Muscle layer of colon (tissue), 2 donors: Measurements from ENCODE around the gene CPEB3.

Experiments used
- H3K27ac ChIP-seq: one replicate; pipeline ENCODE4 v1.7.0; 2013; ENCODE audit warnings: low read depth, mild to moderate bottlenecking, low read length, moderate library complexity
- H3K27me3 ChIP-seq, 2 donors: one replicate each; pipeline ENCODE4 v1.7.0; 2013; ENCODE audit warnings: low read length in 2 of 2, mild to moderate bottlenecking in 2 of 2; ENCODE audit not compliant: insufficient read depth in 2 of 2, control insufficient read depth in 1 of 2
- H3K36me3 ChIP-seq: one replicate; pipeline ENCODE4 v1.7.0; 2013; ENCODE audit warnings: mild to moderate bottlenecking, low read length; ENCODE audit not compliant: insufficient read depth
- H3K4me1 ChIP-seq: one replicate; pipeline ENCODE4 v1.7.0; 2013; ENCODE audit warnings: mild to moderate bottlenecking, low read length; ENCODE audit not compliant: insufficient read depth
- H3K4me3 ChIP-seq, 2 donors: one replicate each; pipeline ENCODE4 v1.7.0; 2013; ENCODE audit warnings: low read length in 2 of 2, low read depth in 1 of 2, mild to moderate bottlenecking in 1 of 2, moderate library complexity in 1 of 2
- H3K9ac ChIP-seq: one replicate; pipeline ENCODE4 v1.7.0; 2013; ENCODE audit warnings: low read length
- H3K9me3 ChIP-seq: one replicate; pipeline ENCODE4 v1.7.0; 2013; ENCODE audit warnings: mild to moderate bottlenecking, low read length
- donor health status: abdominal sarcoma.
- donor health status: Adenocarcinoma of cecum.

Gene CPEB3

DNA sequence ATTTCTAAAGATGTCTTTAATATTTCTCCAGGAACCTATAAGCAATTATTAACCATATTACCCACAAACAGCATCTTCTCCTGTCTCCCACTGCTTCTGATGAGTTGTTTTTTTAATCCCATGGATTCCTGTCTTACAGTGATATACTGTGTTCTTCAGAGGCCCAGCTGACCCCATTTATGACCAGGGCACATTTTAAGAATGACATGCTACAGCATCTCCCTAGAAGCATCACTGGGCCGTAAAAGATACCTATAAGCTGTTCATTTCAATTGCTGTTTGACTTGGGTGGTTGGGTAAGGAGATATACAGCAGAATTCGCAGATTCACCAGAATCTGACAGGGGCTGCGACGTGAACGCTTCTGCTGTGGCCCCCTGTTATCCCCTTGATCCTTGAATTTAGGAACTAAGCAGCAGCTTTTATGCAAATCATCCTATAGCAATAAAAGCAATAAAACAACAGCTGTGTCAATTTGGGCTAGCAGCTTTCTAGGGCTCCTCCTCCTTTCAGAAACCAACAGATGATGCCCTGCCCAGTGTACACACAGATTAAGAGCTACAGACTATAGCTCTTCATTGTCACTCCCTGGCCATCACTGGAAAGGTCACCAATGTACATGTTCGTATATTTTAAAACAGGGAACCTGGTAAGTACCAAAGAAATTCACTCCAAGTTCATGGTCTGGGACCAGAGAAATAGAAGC lies 86.8 kb downstream of the CPEB3 start:
- Histone ChIP-seq H3K27ac (no peak overlapping the region), H3K36me3 (no peaks in the 10 kb centered on the region), H3K9me3 (no peaks in the 10 kb centered on the region), H3K27me3 (no peaks in the 10 kb centered on the region), H3K9ac (no peak overlapping the region), H3K4me3 (no peak overlapping the region), H3K4me1 (peaks cover 5% of the 10 kb centered on the region)

DNA sequence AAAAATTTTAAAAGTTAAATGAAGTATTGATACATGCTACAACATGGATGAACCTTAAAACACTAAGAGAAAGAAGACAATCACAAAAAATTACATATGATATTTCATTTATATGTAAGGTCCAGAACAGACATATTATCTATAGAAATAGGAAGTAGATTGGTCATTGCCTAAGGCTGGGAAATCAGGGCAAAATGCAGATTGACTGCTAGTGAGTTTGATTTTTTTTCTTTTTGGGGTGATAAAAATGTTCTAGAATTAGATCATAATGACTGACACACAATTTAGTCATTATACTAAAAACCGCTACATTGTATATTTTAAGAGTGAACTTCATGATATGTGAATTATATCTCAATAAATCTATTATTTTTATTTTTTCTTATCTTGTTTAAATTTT lies 88.3 kb downstream of the CPEB3 start:
- no peaks in the 10 kb centered on the region for H3K9me3 ChIP-seq
- H3K27ac ChIP-seq = no peak overlapping the region
- no peaks in the 10 kb centered on the region for H3K27me3 ChIP-seq
- H3K4me3 ChIP-seq = no peak overlapping the region
- H3K9ac ChIP-seq = no peak overlapping the region
- no peaks in the 10 kb centered on the region for H3K4me1 ChIP-seq
- no peaks in the 10 kb centered on the region for H3K36me3 ChIP-seq

DNA sequence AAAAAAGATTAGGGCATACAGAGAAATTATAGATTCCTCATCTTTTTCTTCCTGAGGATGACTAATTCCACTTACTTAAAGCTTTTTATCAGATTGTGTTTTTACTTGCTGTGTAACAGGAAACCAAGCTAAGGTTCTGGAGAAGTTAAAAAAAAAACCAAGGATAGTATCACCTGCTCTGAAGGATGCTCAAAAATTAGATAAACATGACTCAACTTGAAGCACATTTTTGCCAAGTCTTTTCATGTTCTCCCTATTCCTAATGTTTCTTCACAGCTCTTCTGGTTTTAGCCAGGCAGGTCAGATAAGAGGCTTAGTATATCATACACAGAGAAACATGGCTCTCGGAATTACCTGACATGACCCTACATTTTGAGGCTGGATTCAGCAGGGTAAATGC lies 90.3 kb downstream of the CPEB3 start:
- H3K9ac ChIP-seq = no peak overlapping the region

DNA sequence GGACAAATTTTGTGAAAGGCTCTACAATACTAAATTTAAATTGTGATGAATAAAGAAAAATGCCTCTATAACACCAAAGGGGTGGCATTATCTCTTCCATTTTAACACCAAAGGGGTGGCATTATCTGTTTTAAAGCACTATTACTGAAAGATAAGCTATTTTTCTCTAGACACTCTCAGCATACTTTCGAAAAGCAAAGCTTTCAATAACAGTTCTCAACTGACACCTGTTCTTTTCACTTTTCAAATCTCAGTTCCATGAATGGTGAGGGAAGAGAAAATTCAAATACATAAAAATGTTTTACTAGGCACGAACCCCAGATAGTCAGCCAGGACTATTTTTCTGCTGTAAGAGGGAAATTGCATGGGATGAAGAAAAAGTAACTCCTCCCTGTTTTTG lies 103.8 kb downstream of the CPEB3 start:
- H3K9me3 ChIP-seq = no peaks in the 10 kb centered on the region
- no peaks in the 10 kb centered on the region for H3K36me3 ChIP-seq
- no peak overlapping the region for H3K4me3 ChIP-seq
- no peaks in the 10 kb centered on the region for H3K27me3 ChIP-seq
- H3K27ac ChIP-seq = no peak overlapping the region
- no peak overlapping the region for H3K9ac ChIP-seq
- H3K4me1 ChIP-seq = no peaks in the 10 kb centered on the region

More for the DNA sequence above, 90.3 kb downstream of the CPEB3 start:
- Histone ChIP-seq H3K36me3 (no peaks in the 10 kb centered on the region), H3K27me3 (no peaks in the 10 kb centered on the region), H3K4me3 (no peak overlapping the region), H3K9me3 (no peaks in the 10 kb centered on the region), H3K4me1 (no peaks in the 10 kb centered on the region), H3K27ac (no peak overlapping the region)

DNA sequence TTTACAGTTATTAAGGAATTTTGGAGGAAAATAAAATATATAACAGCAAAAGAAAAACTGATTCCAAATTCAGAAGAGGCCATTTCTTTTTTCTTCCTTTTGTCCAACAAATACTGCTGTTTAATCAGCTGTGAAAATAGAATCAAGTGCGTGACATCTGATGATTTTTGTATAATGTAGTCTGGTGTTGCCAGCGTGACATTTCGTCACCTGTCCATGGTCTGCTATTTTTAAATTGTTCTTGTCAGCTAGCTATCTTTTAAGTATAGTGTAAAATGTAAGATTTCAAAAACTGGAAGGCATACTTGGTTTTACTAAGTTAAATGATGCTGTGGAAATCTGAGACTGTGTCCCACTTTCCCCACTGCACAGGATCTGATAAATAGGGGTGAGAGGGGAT lies 105.9 kb downstream of the CPEB3 start:
- Histone ChIP-seq H3K27ac (no peak overlapping the region), H3K36me3 (no peaks in the 10 kb centered on the region), H3K4me1 (no peaks in the 10 kb centered on the region), H3K9me3 (no peaks in the 10 kb centered on the region), H3K27me3 (no peaks in the 10 kb centered on the region), H3K9ac (no peak overlapping the region), H3K4me3 (no peak overlapping the region)

DNA sequence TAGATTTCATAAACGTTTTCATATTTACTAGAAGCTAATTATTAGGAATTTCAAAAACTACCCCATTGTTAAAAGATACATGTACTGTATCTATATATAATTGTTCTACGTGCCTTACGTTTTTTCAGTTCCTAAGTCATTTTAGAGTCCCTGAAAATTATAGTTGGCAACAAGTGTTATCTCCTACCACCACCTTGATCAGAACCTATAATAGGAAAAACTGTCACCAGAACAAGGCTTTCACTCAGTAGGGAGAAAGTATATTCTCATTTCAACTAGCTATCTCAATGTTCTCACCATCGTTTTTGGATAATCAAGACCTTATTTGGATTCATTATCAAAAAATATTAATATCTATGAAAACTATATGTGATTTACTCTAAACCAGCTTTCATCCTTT lies 107.7 kb downstream of the CPEB3 start:
- Histone ChIP-seq H3K36me3 (no peaks in the 10 kb centered on the region), H3K9me3 (no peaks in the 10 kb centered on the region), H3K4me1 (no peaks in the 10 kb centered on the region), H3K27ac (no peak overlapping the region), H3K9ac (no peak overlapping the region), H3K4me3 (no peak overlapping the region), H3K27me3 (no peaks in the 10 kb centered on the region)

DNA sequence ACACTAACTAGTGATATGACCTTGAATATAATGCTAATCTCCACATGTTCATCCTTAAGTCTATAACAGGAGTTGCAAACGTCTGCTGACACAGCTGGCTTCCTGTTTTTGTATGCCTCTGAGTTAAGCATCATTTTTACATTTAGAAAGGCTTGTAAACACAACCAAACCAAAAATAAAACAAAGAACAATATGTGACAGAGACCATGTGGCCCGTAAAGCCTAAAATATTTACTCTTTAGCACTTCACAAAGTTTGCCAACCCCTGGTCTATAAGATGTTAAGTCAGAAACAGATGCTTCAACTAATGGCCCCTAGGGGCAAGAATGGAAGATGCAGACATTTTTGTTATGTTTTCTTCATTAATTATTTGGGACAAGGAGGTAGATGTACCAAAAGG lies 109.3 kb downstream of the CPEB3 start:
- H3K9me3 ChIP-seq = no peaks in the 10 kb centered on the region
- no peaks in the 10 kb centered on the region for H3K36me3 ChIP-seq
- no peaks in the 10 kb centered on the region for H3K4me1 ChIP-seq
- no peak overlapping the region for H3K4me3 ChIP-seq
- H3K9ac ChIP-seq = no peak overlapping the region
- no peak overlapping the region for H3K27ac ChIP-seq
- no peaks in the 10 kb centered on the region for H3K27me3 ChIP-seq

DNA sequence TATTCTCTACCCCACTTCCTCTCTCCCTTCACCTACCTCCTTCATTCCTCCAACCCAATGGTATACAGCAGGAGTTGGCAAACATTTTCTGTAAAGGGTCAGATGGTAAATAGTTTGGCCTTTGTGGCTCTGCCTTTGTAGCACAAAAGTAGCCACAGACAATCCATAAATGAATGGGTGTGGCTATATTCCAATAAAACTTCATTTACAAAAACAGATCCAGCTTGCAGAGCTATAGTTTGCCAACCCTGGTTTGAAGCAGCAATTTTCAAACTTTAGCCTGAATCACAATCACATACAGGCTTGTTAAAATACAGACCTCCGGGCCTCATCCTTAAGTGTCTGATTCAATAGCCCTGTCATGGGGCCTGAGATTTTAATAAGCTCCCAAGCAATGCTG lies 110.5 kb downstream of the CPEB3 start:
- Histone ChIP-seq H3K9me3 (no peaks in the 10 kb centered on the region), H3K27me3 (no peaks in the 10 kb centered on the region), H3K27ac (no peak overlapping the region), H3K4me3 (no peak overlapping the region), H3K4me1 (no peaks in the 10 kb centered on the region), H3K9ac (no peak overlapping the region), H3K36me3 (no peaks in the 10 kb centered on the region)

DNA sequence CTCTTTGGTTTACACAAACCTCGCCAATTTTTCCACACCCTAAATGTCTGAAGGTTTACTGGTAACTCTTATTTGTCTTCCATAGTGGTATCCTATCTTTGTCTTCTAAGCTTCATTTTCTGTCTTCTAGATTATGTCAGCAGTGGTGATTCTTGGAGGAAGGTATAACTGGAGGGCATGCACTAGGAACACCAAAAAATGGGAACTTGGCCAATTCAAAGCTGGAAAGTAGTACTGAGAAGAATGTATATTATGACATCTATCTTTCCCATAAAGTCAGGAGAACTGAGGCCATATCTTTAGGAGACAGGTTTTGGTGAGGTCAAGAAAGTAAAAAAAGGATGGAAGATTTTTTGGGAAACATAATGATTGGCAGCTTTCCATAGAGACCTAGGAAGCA lies 113.3 kb downstream of the CPEB3 start:
- no peak overlapping the region for H3K9ac ChIP-seq
- H3K27ac ChIP-seq = no peak overlapping the region
- no peaks in the 10 kb centered on the region for H3K27me3 ChIP-seq
- H3K36me3 ChIP-seq = no peaks in the 10 kb centered on the region
- H3K4me3 ChIP-seq = no peak overlapping the region
- no peaks in the 10 kb centered on the region for H3K9me3 ChIP-seq
- H3K4me1 ChIP-seq = no peaks in the 10 kb centered on the region

DNA sequence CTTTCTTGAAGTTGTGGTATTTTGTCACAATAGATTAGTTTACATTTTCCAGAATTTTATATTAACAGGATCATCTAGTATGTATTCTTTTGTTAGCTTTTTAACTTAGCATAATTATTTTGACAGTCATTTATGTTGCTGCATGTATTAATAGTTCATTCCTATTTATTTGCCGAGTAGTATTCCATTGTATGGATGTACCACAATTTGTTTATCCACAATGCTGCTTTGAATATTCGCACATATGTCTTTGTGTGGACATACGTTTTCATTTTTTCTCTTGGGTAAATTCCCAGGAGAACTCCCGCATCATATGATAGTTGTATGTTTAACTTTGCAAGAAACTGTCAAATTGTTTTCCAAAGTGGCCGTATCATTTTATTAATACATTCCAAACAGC lies 115.7 kb downstream of the CPEB3 start:
- no peaks in the 10 kb centered on the region for H3K27me3 ChIP-seq
- no peak overlapping the region for H3K9ac ChIP-seq
- no peak overlapping the region for H3K27ac ChIP-seq
- no peaks in the 10 kb centered on the region for H3K4me1 ChIP-seq
- H3K4me3 ChIP-seq = no peak overlapping the region
- H3K36me3 ChIP-seq = no peaks in the 10 kb centered on the region
- H3K9me3 ChIP-seq = no peaks in the 10 kb centered on the region

DNA sequence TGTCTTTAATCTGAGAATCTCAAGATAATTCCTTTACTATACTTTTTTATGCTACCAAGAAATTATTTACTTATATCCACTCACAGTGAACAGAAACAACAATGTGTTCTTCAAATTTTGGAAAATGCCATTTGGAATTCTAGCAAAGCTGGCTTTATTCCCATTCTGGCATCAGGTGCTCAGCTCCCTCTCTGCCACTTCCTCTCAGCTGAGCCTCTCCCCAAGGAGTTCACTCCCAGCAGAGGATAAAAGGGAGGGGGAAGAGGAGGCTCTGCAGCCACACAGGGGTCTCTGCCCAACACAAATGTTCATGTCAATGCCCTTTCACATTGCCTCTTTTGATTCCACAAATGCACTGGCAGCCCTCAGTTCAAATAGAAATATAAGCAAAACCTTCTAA lies 116.9 kb downstream of the CPEB3 start:
- Histone ChIP-seq H3K27me3 (no peaks in the 10 kb centered on the region), H3K36me3 (no peaks in the 10 kb centered on the region), H3K4me1 (no peaks in the 10 kb centered on the region), H3K4me3 (no peak overlapping the region), H3K27ac (no peak overlapping the region), H3K9ac (no peak overlapping the region), H3K9me3 (no peaks in the 10 kb centered on the region)

DNA sequence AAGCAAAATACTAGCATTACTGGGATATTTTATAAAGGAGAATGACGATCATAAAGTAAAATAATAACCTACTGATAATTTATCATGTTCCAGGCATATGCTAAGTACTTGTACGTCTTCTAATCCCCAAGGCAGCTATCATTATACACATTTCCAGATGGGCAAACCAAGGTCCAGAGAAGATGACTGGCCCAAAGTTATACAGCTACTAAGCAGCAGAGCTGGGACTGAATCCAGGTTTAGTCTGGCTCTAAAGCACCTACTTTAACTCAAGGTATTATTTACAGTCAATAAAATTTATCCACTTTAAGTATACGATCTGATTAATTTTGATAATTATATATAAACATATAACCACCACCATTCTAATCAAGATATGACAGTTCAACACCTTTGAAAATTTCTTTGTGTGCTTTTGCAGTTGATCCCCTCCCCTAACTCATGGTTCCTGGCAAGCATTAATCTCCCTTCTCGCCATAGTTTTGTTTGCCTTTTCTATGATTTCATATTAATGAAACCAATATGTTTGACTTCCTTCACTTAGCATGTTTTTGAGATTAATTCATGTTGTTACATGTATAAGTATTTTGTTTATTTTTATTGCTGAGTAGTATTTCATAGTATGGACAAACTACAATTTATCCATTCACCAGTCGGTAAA lies 126.7 kb downstream of the CPEB3 start:
- H3K27ac ChIP-seq = no peak overlapping the region
- H3K27me3 ChIP-seq = no peaks in the 10 kb centered on the region
- no peaks in the 10 kb centered on the region for H3K4me1 ChIP-seq
- no peaks in the 10 kb centered on the region for H3K36me3 ChIP-seq
- no peak overlapping the region for H3K4me3 ChIP-seq
- H3K9me3 ChIP-seq = peaks cover 8% of the 10 kb centered on the region
- no peak overlapping the region for H3K9ac ChIP-seq
